Gastrocnemius medialis (tissue), 4 donors: ENCODE measurements around the gene ARHGEF7. TPM values are rescaled to one million over a fixed set of nuclear protein-coding genes. Genes with fewer than 3 reads are reported as not detected.

Experiments
- ATAC-seq, 2 donors: fragments of 150-250 bp; one replicate each; pipeline ENCODE4 v1.9.1; 2016
- DNase-seq, 2 donors: peaks; one replicate each; pipeline ENCODE4 v3.0.0-alpha.2; 2019
- H3K27ac ChIP-seq, 4 donors: fragments of 200-600 bp; sonication (generic); 1 replicate in 1 of 4; 2 replicates in 3 of 4; pipeline ENCODE4 v1.5.1; 2016 to 2018; ENCODE audit warnings: mild to moderate bottlenecking in 2 of 4, moderate library complexity in 1 of 4
- H3K27me3 ChIP-seq, 3 donors: fragments of 200-600 bp; sonication (generic) in 2 of 3; 1 replicate in 1 of 3; 2 replicates in 2 of 3; pipeline versions ENCODE4 v1.5.1 to v1.6.0; 2016 to 2019; ENCODE audit warnings: mild to moderate bottlenecking in 1 of 3, moderate library complexity in 1 of 3
- H3K36me3 ChIP-seq, 2 donors: fragments of 200-600 bp; sonication (generic) in 1 of 2; one replicate each; pipeline ENCODE4 v1.5.1; 2017 to 2018
- H3K4me1 ChIP-seq, 2 donors: fragments of 200-600 bp; sonication (generic) in 1 of 2; one replicate each; pipeline ENCODE4 v1.5.1; 2016 to 2017; ENCODE audit warnings: mild to moderate bottlenecking in 2 of 2
- H3K4me3 ChIP-seq, 4 donors: fragments of 200-600 bp; sonication (generic) in 3 of 4; 1 replicate in 1 of 4; 2 replicates in 3 of 4; pipeline ENCODE4 v1.5.1; 2016 to 2019; ENCODE audit warnings: mild to moderate bottlenecking in 2 of 4
- H3K9me3 ChIP-seq, 3 donors: fragments of 200-600 bp; sonication (generic) in 2 of 3; 1 replicate in 1 of 3; 2 replicates in 2 of 3; pipeline ENCODE4 v1.5.1; 2016 to 2019
- CTCF ChIP-seq, 5 experiments: fragments of 450-650 bp in 3 of 5; fragments of 200-600 bp in 2 of 5; sonication (generic) in 2 of 5; IDR thresholded peaks in 4 of 5; conservative IDR thresholded peaks in 1 of 5; 1 replicate in 4 of 5; 2 replicates in 1 of 5; pipeline ENCODE4 v1.5.1; 2016 to 2019; ENCODE audit warnings: antibody characterized with exemption in 5 of 5, mild to moderate bottlenecking in 3 of 5, moderate library complexity in 3 of 5
- POLR2A ChIP-seq, 2 donors: fragments of 450-650 bp; IDR thresholded peaks; one replicate each; pipeline ENCODE4 v1.6.1; 2017; ENCODE audit warnings: antibody characterized with exemption in 2 of 2, mild to moderate bottlenecking in 2 of 2, moderate library complexity in 2 of 2
- in situ Hi-C, 4 donors: fragments of 200-750 bp; cut with MboI; loops; one replicate each; pipeline versions ENCODE4 v1.15.0 to v1.8.0; 2017; ENCODE audit warnings: low sequenced_read_pairs in 4 of 4
- intact Hi-C: fragments of 100-400 bp; cut with DNase I; formaldehyde crosslinking; loops from one replicate; pipeline ENCODE4 v1.15.1; 2023; ENCODE audit warnings: low total_unique reads
- total RNA-seq, 4 donors: library from RNA; depleted of rRNA; stranded (reverse); fragments of >200 nt; gene quantifications; one replicate each; pipeline versions ENCODE4 v1.1.0 to v1.2.3, GENCODE V29; 2016

ARHGEF7 gene
- total RNA-seq, 4 donors from 2014 or later: 24.5 to 56.9 (median 31.3) TPM

GRCh38 chr13:111288276-111288675 lies 173.2 kb downstream of the ARHGEF7 start:
- intact Hi-C loops: no loop called here

GRCh38 chr13:111289251-111289650 lies 174.1 kb downstream of the ARHGEF7 start:
- Histone ChIP-seq H3K4me3 (no peak overlapping the region), H3K9me3 (no peaks in the 10 kb centered on the region), H3K27ac (no peak overlapping the region), H3K36me3 (peaks cover 0 to 96% of the 10 kb centered on the region in 2 donors), H3K27me3 (no peaks in the 10 kb centered on the region), H3K4me1 (no peaks in the 10 kb centered on the region)
- in situ Hi-C loops: no loop called here
- intact Hi-C loops: no loop called here
- no peak for TF ChIP-seq CTCF (IDR thresholded peaks at IDR 0.05 in 4 of 5, conservative IDR thresholded peaks at IDR 0.05 in 1 of 5)
- TF ChIP-seq POLR2A (IDR thresholded peaks at IDR 0.05): no peak
- no peak for ATAC-seq
- no peak for DNase-seq

More at GRCh38 chr13:111288276-111288675, 173.2 kb downstream of the ARHGEF7 start:
- DNase-seq: no peak
- no peak overlapping the region for H3K4me3 ChIP-seq
- H3K9me3 ChIP-seq: no peaks in the 10 kb centered on the region
- in situ Hi-C loops: no loop called here
- H3K4me1 ChIP-seq: no peaks in the 10 kb centered on the region
- no peaks in the 10 kb centered on the region for H3K27me3 ChIP-seq
- TF ChIP-seq CTCF (IDR thresholded peaks at IDR 0.05 in 4 of 5, conservative IDR thresholded peaks at IDR 0.05 in 1 of 5) (no peak), POLR2A (IDR thresholded peaks at IDR 0.05) (no peak)
- ATAC-seq: no peak
- peaks cover 0 to 96% of the 10 kb centered on the region in 2 donors for H3K36me3 ChIP-seq
- no peak overlapping the region for H3K27ac ChIP-seq

- in situ Hi-C loops: no loop called here
- H3K36me3 ChIP-seq: peaks cover 0 to 73% of the 10 kb centered on the region in 2 donors
- no peak for ATAC-seq
- DNase-seq: no peak
- H3K27me3 ChIP-seq: no peaks in the 10 kb centered on the region
- no peaks in the 10 kb centered on the region for H3K4me1 ChIP-seq
- H3K4me3 ChIP-seq: no peak overlapping the region
- TF ChIP-seq CTCF (IDR thresholded peaks at IDR 0.05 in 4 of 5, conservative IDR thresholded peaks at IDR 0.05 in 1 of 5): no peak
- TF ChIP-seq POLR2A (IDR thresholded peaks at IDR 0.05): no peak
- no peak overlapping the region for H3K27ac ChIP-seq
- H3K9me3 ChIP-seq: no peaks in the 10 kb centered on the region
- intact Hi-C loops: no loop called here
These were observed 176.8 kb downstream of the ARHGEF7 start for GRCh38 chr13:111291908-111292307.

- no peak for DNase-seq
- Histone ChIP-seq H3K27ac (no peak overlapping the region), H3K36me3 (peaks cover 0 to 63% of the 10 kb centered on the region in 2 donors), H3K27me3 (no peaks in the 10 kb centered on the region), H3K4me3 (no peak overlapping the region), H3K4me1 (no peaks in the 10 kb centered on the region), H3K9me3 (no peaks in the 10 kb centered on the region)
- in situ Hi-C loops: no loop called here
- ATAC-seq: no peak
- TF ChIP-seq CTCF (IDR thresholded peaks at IDR 0.05 in 4 of 5, conservative IDR thresholded peaks at IDR 0.05 in 1 of 5): no peak
- TF ChIP-seq POLR2A (IDR thresholded peaks at IDR 0.05): no peak
- intact Hi-C loops: no loop called here
These were observed 177.8 kb downstream of the ARHGEF7 start for GRCh38 chr13:111292710-111293485.
